Measurements from ENCODE around the gene KRTAP10-11.

DNA sequence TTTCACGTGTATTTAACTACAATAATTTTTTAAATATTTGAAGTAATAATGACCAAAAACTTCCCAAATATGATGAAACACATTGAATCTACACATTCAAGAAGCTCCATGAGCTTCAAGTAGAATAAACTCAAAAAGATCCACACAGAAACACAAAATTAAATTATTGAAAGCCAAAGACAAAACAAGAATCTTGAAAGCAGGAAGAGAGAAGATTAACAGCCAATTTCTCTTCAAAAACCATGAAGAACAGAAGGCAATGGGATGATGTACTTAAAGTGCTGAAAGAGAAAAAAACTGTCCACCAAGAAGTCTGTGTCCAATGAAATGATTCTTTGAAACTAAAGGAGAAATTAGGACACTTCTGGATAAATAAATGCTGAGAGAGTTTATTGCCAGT lies 14.1 kb upstream of the KRTAP10-11 start:
- TF ChIP-seq, protein P1, sequence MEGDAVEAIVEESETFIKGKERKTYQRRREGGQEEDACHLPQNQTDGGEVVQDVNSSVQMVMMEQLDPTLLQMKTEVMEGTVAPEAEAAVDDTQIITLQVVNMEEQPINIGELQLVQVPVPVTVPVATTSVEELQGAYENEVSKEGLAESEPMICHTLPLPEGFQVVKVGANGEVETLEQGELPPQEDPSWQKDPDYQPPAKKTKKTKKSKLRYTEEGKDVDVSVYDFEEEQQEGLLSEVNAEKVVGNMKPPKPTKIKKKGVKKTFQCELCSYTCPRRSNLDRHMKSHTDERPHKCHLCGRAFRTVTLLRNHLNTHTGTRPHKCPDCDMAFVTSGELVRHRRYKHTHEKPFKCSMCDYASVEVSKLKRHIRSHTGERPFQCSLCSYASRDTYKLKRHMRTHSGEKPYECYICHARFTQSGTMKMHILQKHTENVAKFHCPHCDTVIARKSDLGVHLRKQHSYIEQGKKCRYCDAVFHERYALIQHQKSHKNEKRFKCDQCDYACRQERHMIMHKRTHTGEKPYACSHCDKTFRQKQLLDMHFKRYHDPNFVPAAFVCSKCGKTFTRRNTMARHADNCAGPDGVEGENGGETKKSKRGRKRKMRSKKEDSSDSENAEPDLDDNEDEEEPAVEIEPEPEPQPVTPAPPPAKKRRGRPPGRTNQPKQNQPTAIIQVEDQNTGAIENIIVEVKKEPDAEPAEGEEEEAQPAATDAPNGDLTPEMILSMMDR (IDR thresholded peaks at IDR 0.05), result no peak
- no peak for TF ChIP-seq POLR2A (IDR thresholded peaks at IDR 0.05)

Data from tibial nerve (tissue), 3 donors.